Caco-2 (cell line): ENCODE results near the gene BLVRA. TPM values are rescaled to one million over a fixed set of nuclear protein-coding genes. Genes with fewer than 3 reads are reported as not detected.

Experiments
- BruUV-seq: library from RNA; stranded (reverse); fragments of 400-500 nt; replicated peaks from 2 replicates; lab custom pipeline; 2021; lab: Mats Ljungman, UMichigan
- CTCF ChIA-PET: fragments of 300-600 bp; sonication (Branson Sonifier 250); formaldehyde crosslinking; loops from one replicate; lab custom pipeline; 2022; ENCODE audit warnings: antibody characterized with exemption; lab: Charles Lee
- POLR2A ChIA-PET: fragments of 300-600 bp; sonication (Branson Sonifier 250); formaldehyde crosslinking; loops from one replicate; lab custom pipeline; 2022; ENCODE audit warnings: antibody characterized with exemption; lab: Charles Lee
- DNase-seq, 2 experiments: peaks; one replicate each; pipeline versions ENCODE4 v3.0.0 to v3.0.0-alpha.2; 2020 to 2022
- H3K27me3 ChIP-seq: replicated peaks from 2 replicates; pipeline ENCODE4 v1.6.0; 2011; ENCODE audit warnings: low read length; ENCODE audit not compliant: control insufficient read depth, insufficient read depth
- H3K36me3 ChIP-seq: 2 replicates; pipeline ENCODE4 v1.5.1; 2011; ENCODE audit warnings: low read length; ENCODE audit not compliant: control insufficient read depth, insufficient read depth
- H3K4me1 ChIP-seq: fragments of 250-450 bp; sonication (Bioruptor Pico); 2 replicates; pipeline ENCODE4 v1.5.1; 2020; ENCODE audit warnings: mild to moderate bottlenecking
- H3K4me3 ChIP-seq: 2 replicates; pipeline ENCODE4 v1.5.1; 2011; ENCODE audit warnings: low read depth, mild to moderate bottlenecking, control low read depth, low read length
- H3K9me3 ChIP-seq: fragments of 250-450 bp; sonication (Bioruptor Pico); 2 replicates; pipeline ENCODE4 v1.5.1; 2020; ENCODE audit warnings: mild to moderate bottlenecking, moderate library complexity
- H3K27ac Mint-ChIP-seq: one replicate; pipeline ENCODE4 v1.8.0; 2022; ENCODE audit warnings: mixed read lengths; ENCODE audit not compliant: unreplicated experiment
- H3K27me3 Mint-ChIP-seq: one replicate; pipeline ENCODE4 v1.8.0; 2022; ENCODE audit warnings: mixed read lengths; ENCODE audit not compliant: insufficient read depth, unreplicated experiment
- H3K36me3 Mint-ChIP-seq: one replicate; pipeline ENCODE4 v1.8.0; 2022; ENCODE audit warnings: mild to moderate bottlenecking, mixed read lengths; ENCODE audit not compliant: insufficient read depth, unreplicated experiment
- H3K4me1 Mint-ChIP-seq: one replicate; pipeline ENCODE4 v1.8.0; 2022; ENCODE audit warnings: low read depth, mixed read lengths; ENCODE audit not compliant: unreplicated experiment
- H3K4me3 Mint-ChIP-seq: one replicate; pipeline ENCODE4 v1.8.0; 2022; ENCODE audit warnings: mild to moderate bottlenecking, moderate library complexity, mixed read lengths; ENCODE audit not compliant: unreplicated experiment
- H3K9me3 Mint-ChIP-seq: one replicate; pipeline ENCODE4 v1.8.0; 2022; ENCODE audit warnings: mixed read lengths; ENCODE audit not compliant: unreplicated experiment
- CTCF ChIP-seq, 2 experiments: fragments of 200-600 bp in 1 of 2; IDR thresholded peaks; 1 replicate in 1 of 2; 2 replicates in 1 of 2; pipeline versions ENCODE4 v1.5.1 to v1.8.0; 2011 to 2022; ENCODE audit warnings: antibody characterized with exemption in 1 of 2, control low read depth in 1 of 2, inconsistent platforms in 1 of 2, low read depth in 1 of 2, low read length in 1 of 2, mild to moderate bottlenecking in 1 of 2, moderate library complexity in 1 of 2; ENCODE audit not compliant: insufficient read depth in 1 of 2, severe bottlenecking in 1 of 2, unreplicated experiment in 1 of 2
- intact Hi-C: fragments of 100-400 bp; cut with micrococcal nuclease; formaldehyde crosslinking; loops from one replicate; pipeline ENCODE4 v1.10.0; 2022; ENCODE audit not compliant: unreplicated experiment
- total RNA-seq: library from RNA; stranded (reverse); gene quantifications from 2 replicates; pipeline ENCODE4 v1.2.3, GENCODE V29; 2022

The BLVRA gene
- total RNA-seq, 1 experiment from 2014 or later = 27.9 TPM

- no peaks in the 10 kb centered on the region for H3K9me3 ChIP-seq
- no peaks in the 10 kb centered on the region for H3K27me3 ChIP-seq
- no TSS peak for BruUV-seq
- ChIA-PET CTCF (no interaction called here), POLR2A (no interaction called here)
- Mint-ChIP-seq H3K27me3 (no peaks in the 10 kb centered on the region), H3K9me3 (peaks cover 9% of the 10 kb centered on the region), H3K4me3 (no peak overlapping the region), H3K27ac (peak overlapping the region; percentile 20), H3K4me1 (peaks cover 5% of the 10 kb centered on the region), H3K36me3 (peaks cover 35% of the 10 kb centered on the region)
- no peak overlapping the region for H3K4me3 ChIP-seq
- TF ChIP-seq CTCF (IDR thresholded peaks at IDR 0.05; ENCODE audit: insufficient read depth in 1 of 2, low read depth in 1 of 2, low read length in 1 of 2, severe bottlenecking in 1 of 2, unreplicated experiment in 1 of 2) = no peak
- H3K36me3 ChIP-seq = no peaks in the 10 kb centered on the region
- no peaks in the 10 kb centered on the region for H3K4me1 ChIP-seq
- intact Hi-C loops = no loop called here
- no peak for DNase-seq
Measured at GRCh38 chr7:43716598-43716997, 41.9 kb upstream of the BLVRA start.

- no TSS peak for BruUV-seq
- H3K36me3 Mint-ChIP-seq = peaks cover 29% of the 10 kb centered on the region
- no peaks in the 10 kb centered on the region for H3K4me1 ChIP-seq
- no peak overlapping the region for H3K27ac Mint-ChIP-seq
- intact Hi-C loops = no loop called here
- ChIA-PET POLR2A (no interaction called here), CTCF (interaction anchor here (0.8 to 2.0 kb wide), 4 partner anchors 8 to 265 kb away, joined by 3 to 16 read pairs (median 6); partner anchors contain the start of genes COA1 and STK17A)
- H3K36me3 ChIP-seq = no peaks in the 10 kb centered on the region
- H3K27me3 ChIP-seq = no peaks in the 10 kb centered on the region
- H3K9me3 Mint-ChIP-seq = peaks cover 2% of the 10 kb centered on the region
- H3K9me3 ChIP-seq = no peaks in the 10 kb centered on the region
- no peak overlapping the region for H3K4me3 ChIP-seq
- H3K4me3 Mint-ChIP-seq = no peak overlapping the region
- TF ChIP-seq CTCF (IDR thresholded peaks at IDR 0.05; ENCODE audit: insufficient read depth in 1 of 2, low read depth in 1 of 2, low read length in 1 of 2, severe bottlenecking in 1 of 2, unreplicated experiment in 1 of 2) = peak; percentile 42 to 54
- no peaks in the 10 kb centered on the region for H3K27me3 Mint-ChIP-seq
- peak in 1 of 2 experiments; percentile 37 for DNase-seq
- H3K4me1 Mint-ChIP-seq = peaks cover 12% of the 10 kb centered on the region
Measured at GRCh38 chr7:43721193-43721806, 37.2 kb upstream of the BLVRA start.

GRCh38 chr7:43723007-43723341 is 35.5 kb upstream of the BLVRA start:
- H3K4me1 ChIP-seq = peaks cover 4% of the 10 kb centered on the region; the same call in 1 of the 2 replicates
- H3K36me3 ChIP-seq = no peaks in the 10 kb centered on the region
- H3K4me1 Mint-ChIP-seq = peaks cover 12% of the 10 kb centered on the region
- intact Hi-C loops = no loop called here
- no peaks in the 10 kb centered on the region for H3K27me3 ChIP-seq
- H3K36me3 Mint-ChIP-seq = peaks cover 13% of the 10 kb centered on the region
- H3K27ac Mint-ChIP-seq = no peak overlapping the region
- DNase-seq = no peak
- ChIA-PET CTCF (no interaction called here), POLR2A (no interaction called here)
- no peak overlapping the region for H3K4me3 Mint-ChIP-seq
- H3K9me3 Mint-ChIP-seq = no peaks in the 10 kb centered on the region
- TF ChIP-seq CTCF (IDR thresholded peaks at IDR 0.05; ENCODE audit: insufficient read depth in 1 of 2, low read depth in 1 of 2, low read length in 1 of 2, severe bottlenecking in 1 of 2, unreplicated experiment in 1 of 2) = no peak
- H3K27me3 Mint-ChIP-seq = no peaks in the 10 kb centered on the region
- H3K4me3 ChIP-seq = no peak overlapping the region
- H3K9me3 ChIP-seq = no peaks in the 10 kb centered on the region
- BruUV-seq = no TSS peak
